HepG2 (cell line): Measurements from ENCODE around the gene TEKT3. TPM values are rescaled to one million over a fixed set of nuclear protein-coding genes. Genes with fewer than 3 reads are reported as not detected.

ENCODE experiments used
- HNF4G ChIP-seq, 2 experiments: sonication (generic) in 1 of 2; formaldehyde crosslinking in 1 of 2; IDR thresholded peaks; 2 replicates each; pipeline versions ENCODE4 v1.4.0 to v1.6.1; 2011 to 2020; ENCODE audit warnings: borderline replicate concordance in 2 of 2, low read depth in 2 of 2, mild to moderate bottlenecking in 2 of 2, low read length in 1 of 2, missing genetic modification reagents in 1 of 2, moderate library complexity in 1 of 2
- KDM4B ChIP-seq: sonication (generic); formaldehyde crosslinking; IDR thresholded peaks from 2 replicates; pipeline ENCODE4 v1.4.0; 2020; ENCODE audit warnings: missing genetic modification reagents
- KMT2A ChIP-seq: sonication (generic); formaldehyde crosslinking; IDR thresholded peaks from 2 replicates; pipeline ENCODE4 v1.4.0; 2020; ENCODE audit warnings: missing genetic modification reagents
- NFAT5 ChIP-seq: sonication (generic); formaldehyde crosslinking; IDR thresholded peaks from 2 replicates; pipeline ENCODE4 v1.4.0; 2020; ENCODE audit warnings: missing genetic modification reagents
- NR0B2 ChIP-seq: sonication (generic); formaldehyde crosslinking; IDR thresholded peaks from 2 replicates; pipeline ENCODE4 v1.4.0; 2020; ENCODE audit warnings: mild to moderate bottlenecking, missing genetic modification reagents
- POGK ChIP-seq: sonication (generic); formaldehyde crosslinking; conservative IDR thresholded peaks from 2 replicates; pipeline ENCODE4 v1.8.0; 2022; ENCODE audit warnings: mild to moderate bottlenecking, moderate library complexity, missing genetic modification reagents
- RXRB ChIP-seq: IDR thresholded peaks from 2 replicates; pipeline ENCODE4 v1.6.1; 2016; ENCODE audit warnings: borderline replicate concordance, missing genetic modification reagents, missing compliant biosample characterization
- SOX5 ChIP-seq: IDR thresholded peaks from 2 replicates; pipeline ENCODE4 v1.6.1; 2016; ENCODE audit warnings: borderline replicate concordance
- SRY ChIP-seq: sonication (generic); formaldehyde crosslinking; IDR thresholded peaks from 2 replicates; pipeline ENCODE4 v1.8.0; 2022; ENCODE audit warnings: mild to moderate bottlenecking, missing genetic modification reagents
- STAT6 ChIP-seq: sonication (generic); formaldehyde crosslinking; IDR thresholded peaks from 2 replicates; pipeline ENCODE4 v1.4.0; 2020; ENCODE audit warnings: missing genetic modification reagents, mild to moderate bottlenecking, borderline replicate concordance
- TCF7 ChIP-seq: sonication (generic); IDR thresholded peaks from 2 replicates; pipeline ENCODE4 v1.6.1; 2016; ENCODE audit warnings: antibody characterized with exemption, low read depth
- ZMAT3 ChIP-seq: sonication (generic); formaldehyde crosslinking; conservative IDR thresholded peaks from 2 replicates; pipeline ENCODE4 v1.7.0; 2021; ENCODE audit warnings: missing genetic modification reagents
- ZNF260 ChIP-seq: sonication (generic); formaldehyde crosslinking; IDR thresholded peaks from 2 replicates; pipeline ENCODE4 v1.4.0; 2020; ENCODE audit warnings: missing genetic modification reagents, low read depth, mild to moderate bottlenecking, borderline replicate concordance
- ZNF331 ChIP-seq: sonication (generic); formaldehyde crosslinking; IDR thresholded peaks from 2 replicates; pipeline ENCODE4 v1.4.0; 2020; ENCODE audit warnings: missing genetic modification reagents
- ZNF430 ChIP-seq: sonication (generic); formaldehyde crosslinking; IDR thresholded peaks from 2 replicates; pipeline ENCODE4 v1.9.0; 2021; ENCODE audit warnings: mild to moderate bottlenecking, missing genetic modification reagents
- ZNF460 ChIP-seq: sonication (generic); formaldehyde crosslinking; IDR thresholded peaks from 2 replicates; pipeline ENCODE4 v1.5.1; 2020; ENCODE audit warnings: missing genetic modification reagents, mild to moderate bottlenecking, borderline replicate concordance
- ZNF749 ChIP-seq: sonication (generic); formaldehyde crosslinking; IDR thresholded peaks from 2 replicates; pipeline ENCODE4 v1.8.0; 2022; ENCODE audit warnings: mild to moderate bottlenecking, missing genetic modification reagents, moderate library complexity, borderline replicate concordance
- ZNF850 ChIP-seq: sonication (generic); formaldehyde crosslinking; conservative IDR thresholded peaks from 2 replicates; pipeline ENCODE4 v1.9.0; 2021; ENCODE audit warnings: mild to moderate bottlenecking, missing genetic modification reagents
- polyA plus RNA-seq, 8 experiments: library from polyadenylated mRNA; depleted of rRNA in 3 of 8; stranded (reverse) in 7 of 8; unstranded in 1 of 8; fragments of >200 nt; fragmentation: Illumina TruSeq in 4 of 8; extraction: Trizol in 4 of 8; gene quantifications; 2 replicates each; pipeline versions ENCODE4 v1.2.1 to v1.2.3, GENCODE V29; 2011 to 2016; ENCODE audit warnings: low read depth in 4 of 8, missing spikeins in 1 of 8, mixed read lengths in 1 of 8; ENCODE audit not compliant: insufficient read depth in 1 of 8
- total RNA-seq, 5 experiments: library from RNA; depleted of rRNA; stranded (reverse); fragments of >200 nt; fragmentation: Illumina TruSeq; extraction: Trizol; gene quantifications; 2 replicates each; pipeline ENCODE4 v1.2.3, GENCODE V29; 2016; ENCODE audit warnings: low read depth in 1 of 5

The TEKT3 gene
- total and polyA plus RNA-seq, 2 of the 13 experiments (the other 11 are each of a cell fraction or from before 2014, with no cell fraction given): 0.58 to 0.82 TPM

- TF ChIP-seq POGK (CRISPR knock-in tag) (peak; percentile 48; the same call in 1 of the 2 replicates), ZNF331 (CRISPR knock-in tag) (peak; percentile 49; the same call in 1 of the 2 replicates), STAT6 (no peak), ZNF260 (no peak), NFAT5 (CRISPR knock-in tag) (no peak), RXRB (CRISPR knock-in tag) (no peak), KMT2A (CRISPR knock-in tag) (no peak; the same call in 1 of the 2 replicates), ZNF749 (CRISPR knock-in tag) (no peak), SRY (CRISPR knock-in tag) (peak; percentile 67; the same call in 1 of the 2 replicates), ZNF460 (no peak), SOX5 (no peak), ZNF850 (CRISPR knock-in tag) (no peak), HNF4G (IDR thresholded peaks at IDR 0.05; ENCODE audit: borderline replicate concordance, low read depth, low read length) (no peak), HNF4G (CRISPR knock-in tag; IDR thresholded peaks at IDR 0.05; ENCODE audit: borderline replicate concordance, low read depth) (no peak), ZNF430 (0 out of 2 replicates have a peak, but pooled peaks have one; percentile 28), NR0B2 (0 out of 2 replicates have a peak, but pooled peaks have one; percentile 62), TCF7 (no peak), ZMAT3 (CRISPR knock-in tag) (peak; percentile 64; the same call in 1 of the 2 replicates), KDM4B (CRISPR knock-in tag) (no peak)
These were observed 80.8 kb downstream of the TEKT3 start (continued) for GRCh38 chr17:15260376-15261257.
